Lung (tissue), 12 donors: Measurements from ENCODE around the gene PAPPA2. TPM values are rescaled to one million over a fixed set of nuclear protein-coding genes. Genes with fewer than 3 reads are reported as not detected.

Experiments used
- ATAC-seq: fragments of 200-7000 bp; cut with Tn5 transposase; one replicate; pipeline ENCODE4 v1.9.1; 2020; ENCODE audit warnings: moderate number of reproducible peaks; ENCODE audit not compliant: insufficient read depth, low FRiP score
- DNase-seq, 3 donors: peaks; one replicate each; pipeline ENCODE4 v3.0.0-alpha.2; 2013 to 2017
- H3K27ac ChIP-seq, 2 donors: one replicate each; pipeline ENCODE4 v1.5.1; 2013; ENCODE audit warnings: mild to moderate bottlenecking in 2 of 2, moderate library complexity in 2 of 2, control low read depth in 1 of 2, inconsistent platforms in 1 of 2, low read depth in 1 of 2, low read length in 1 of 2
- H3K27me3 ChIP-seq, 3 donors: one replicate each; pipeline ENCODE4 v1.5.1; 2013; ENCODE audit warnings: low read length in 2 of 3; ENCODE audit not compliant: control insufficient read depth in 3 of 3, insufficient read depth in 3 of 3
- H3K36me3 ChIP-seq, 4 donors: one replicate each; pipeline ENCODE4 v1.5.1; 2013; ENCODE audit warnings: low read length in 4 of 4, mild to moderate bottlenecking in 1 of 4, moderate library complexity in 1 of 4; ENCODE audit not compliant: control insufficient read depth in 4 of 4, insufficient read depth in 4 of 4
- H3K4me1 ChIP-seq, 5 donors: one replicate each; pipeline ENCODE4 v1.5.1; 2013; ENCODE audit warnings: low read length in 5 of 5, mild to moderate bottlenecking in 2 of 5, moderate library complexity in 1 of 5; ENCODE audit not compliant: control insufficient read depth in 5 of 5, insufficient read depth in 5 of 5
- H3K4me3 ChIP-seq: one replicate; pipeline ENCODE4 v1.5.1; 2013; ENCODE audit warnings: mild to moderate bottlenecking, control low read depth, moderate library complexity
- H3K9ac ChIP-seq, 2 donors: one replicate each; pipeline ENCODE4 v1.5.1; 2013; ENCODE audit warnings: low read length in 2 of 2, control low read depth in 1 of 2; ENCODE audit not compliant: insufficient read depth in 1 of 2
- H3K9me3 ChIP-seq, 4 donors: one replicate each; pipeline ENCODE4 v1.5.1; 2013; ENCODE audit warnings: low read length in 3 of 4, mild to moderate bottlenecking in 1 of 4, moderate library complexity in 1 of 4; ENCODE audit not compliant: control insufficient read depth in 4 of 4, insufficient read depth in 3 of 4
- CTCF ChIP-seq: IDR thresholded peaks from 2 replicates; pipeline ENCODE4 v1.5.1; 2012; ENCODE audit warnings: mild to moderate bottlenecking; ENCODE audit errors: control extremely low read depth, extremely low read depth
- WGBS, 2 donors: extraction: QIAGEN DNeasy Blood & Tissue Kit; methylation state at CpG; one replicate each; pipeline ENCODE4 v1.1.7; 2013; 5-methylcytosine and 5-hydroxymethylcytosine counted together
- polyA plus RNA-seq, 2 donors: library from polyadenylated mRNA; stranded (reverse); fragments of 200-250 nt; gene quantifications; one replicate each; pipeline ENCODE4 v1.2.1, GENCODE V29; 2013
- total RNA-seq, 2 donors: library from RNA; depleted of rRNA in 1 of 2; stranded (reverse); fragments of >200 nt in 1 of 2; gene quantifications; one replicate each; pipeline ENCODE4 v1.2.1, GENCODE V29; 2014 to 2021
- donor health status: control.
- donor health status: control.
- donor health status: Bipolar disorder and iron deficiency.
- donor health status: healthy.
- donor health status: DM: yes; HTN: yes; CAD: no.

Gene PAPPA2
- total and polyA plus RNA-seq, 4 donors: 0.02 to 0.55 (median 0.32) TPM

GRCh38 chr1:176601348-176601747 lies 138.4 kb downstream of the PAPPA2 start:
- Histone ChIP-seq H3K4me3 (no peak overlapping the region), H3K9me3 (no peaks in the 10 kb centered on the region), H3K27me3 (no peaks in the 10 kb centered on the region), H3K27ac (no peak overlapping the region), H3K36me3 (no peaks in the 10 kb centered on the region), H3K9ac (no peak overlapping the region), H3K4me1 (peaks cover 0 to 2% (median 0%) of the 10 kb centered on the region in 5 donors)
- WGBS, 2 donors: 79 to 90% methylated on average over 3 of the region's 3 CpGs
- ATAC-seq (no peak), DNase-seq (no peak)
- no peak for TF ChIP-seq CTCF

- H3K9me3 ChIP-seq: no peaks in the 10 kb centered on the region
- peaks cover 0 to 2% (median 0%) of the 10 kb centered on the region in 5 donors for H3K4me1 ChIP-seq
- no peaks in the 10 kb centered on the region for H3K36me3 ChIP-seq
- DNase-seq (no peak), ATAC-seq (no peak)
- H3K4me3 ChIP-seq: no peak overlapping the region
- H3K27me3 ChIP-seq: no peaks in the 10 kb centered on the region
- 54 to 72% methylated on average over 5 of the region's 5 CpGs for WGBS, 2 donors
- no peak overlapping the region for H3K9ac ChIP-seq
- no peak for TF ChIP-seq CTCF
- H3K27ac ChIP-seq: no peak overlapping the region
Observed at GRCh38 chr1:176602388-176603004, 139.5 kb downstream of the PAPPA2 start.

- DNase-seq (no peak), ATAC-seq (no peak)
- Histone ChIP-seq H3K4me3 (no peak overlapping the region), H3K36me3 (no peaks in the 10 kb centered on the region), H3K27ac (no peak overlapping the region), H3K9ac (no peak overlapping the region), H3K27me3 (no peaks in the 10 kb centered on the region), H3K4me1 (peaks cover 0 to 2% (median 0%) of the 10 kb centered on the region in 5 donors), H3K9me3 (no peaks in the 10 kb centered on the region)
- TF ChIP-seq CTCF: no peak
- WGBS, 2 donors: 91 to 94% methylated on average over 1 of the region's 1 CpG
Observed at GRCh38 chr1:176603696-176604095, 140.7 kb downstream of the PAPPA2 start.

- no peaks in the 10 kb centered on the region for H3K36me3 ChIP-seq
- DNase-seq (peak in 2 of 3 donors; percentile 14 to 18), ATAC-seq (no peak)
- H3K27me3 ChIP-seq: no peaks in the 10 kb centered on the region
- no peak overlapping the region for H3K9ac ChIP-seq
- WGBS, 2 donors: 47 to 63% methylated on average over 2 of the region's 2 CpGs
- peaks cover 0 to 2% (median 0%) of the 10 kb centered on the region in 5 donors for H3K4me1 ChIP-seq
- H3K4me3 ChIP-seq: no peak overlapping the region
- H3K27ac ChIP-seq: no peak overlapping the region
- TF ChIP-seq CTCF: no peak
- no peaks in the 10 kb centered on the region for H3K9me3 ChIP-seq
Observed at GRCh38 chr1:176604461-176604860, 141.5 kb downstream of the PAPPA2 start.
